Muscle of arm (tissue), 12 donors: ENCODE results near the gene NOL11. TPM values are rescaled to one million over a fixed set of nuclear protein-coding genes. Genes with fewer than 3 reads are reported as not detected.
"Not testable (repeated sequence)": the region's sequence is repeated elsewhere in the genome, so short reads cannot be mapped to it uniquely, and the experiment has no call there.

Source experiments
- DNase-seq: peaks from one replicate; pipeline ENCODE4 v3.0.0-alpha.2; 2013
- polyA plus RNA-seq, 12 donors: library from polyadenylated mRNA; unstranded; fragments of 120-200 nt; gene quantifications; one replicate each; pipeline ENCODE4 v1.2.1, GENCODE V29; 2013; ENCODE audit not compliant: insufficient read length in 12 of 12

Gene NOL11
- polyA plus RNA-seq, 12 donors, result 44.7 to 82.3 (median 71.2) TPM; not detected in 1

- DNase-seq, result no peak
These were observed 17.0 kb upstream of the NOL11 start for GRCh38 chr17:67700725-67701119.

DNA sequence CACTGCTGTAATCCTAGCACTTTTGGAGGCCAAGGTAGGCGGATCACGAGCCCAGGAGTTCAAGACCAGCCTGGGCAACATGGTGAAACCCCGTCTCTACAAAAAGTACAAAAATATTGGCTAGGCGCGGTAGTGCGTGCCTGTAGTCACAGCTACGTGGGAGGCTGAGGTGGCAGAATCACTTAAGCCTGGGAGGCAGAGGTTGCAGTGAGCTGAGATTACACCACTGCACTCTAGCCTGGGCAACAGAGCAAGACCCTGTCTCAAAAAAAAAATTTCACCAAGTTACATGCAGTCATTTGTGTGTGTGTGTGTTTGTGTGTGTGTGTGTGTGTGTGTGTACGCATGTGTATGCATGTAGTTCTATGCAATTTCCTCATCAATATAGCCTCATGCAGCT lies 14.9 kb upstream of the NOL11 start:
- not testable (repeated sequence) for DNase-seq

DNA sequence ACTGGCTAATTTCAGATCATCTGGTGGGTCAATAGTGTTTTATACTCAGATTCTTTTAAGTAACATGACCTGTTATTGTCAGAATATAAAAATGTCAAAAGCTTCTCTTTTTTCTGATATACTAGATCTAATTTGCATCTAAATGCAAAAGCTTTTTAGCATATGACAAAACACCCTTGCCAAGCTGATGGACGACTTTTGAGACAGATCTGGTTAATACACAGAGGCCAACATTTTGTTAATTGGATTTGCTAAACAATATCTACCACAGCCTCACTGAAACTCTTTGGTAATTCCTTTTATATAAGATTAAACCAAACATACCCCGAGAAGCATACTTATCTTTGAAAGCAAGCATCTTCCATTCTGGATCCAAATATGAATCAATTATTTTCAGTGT lies 10.3 kb upstream of the NOL11 start:
- DNase-seq, result no peak

DNA sequence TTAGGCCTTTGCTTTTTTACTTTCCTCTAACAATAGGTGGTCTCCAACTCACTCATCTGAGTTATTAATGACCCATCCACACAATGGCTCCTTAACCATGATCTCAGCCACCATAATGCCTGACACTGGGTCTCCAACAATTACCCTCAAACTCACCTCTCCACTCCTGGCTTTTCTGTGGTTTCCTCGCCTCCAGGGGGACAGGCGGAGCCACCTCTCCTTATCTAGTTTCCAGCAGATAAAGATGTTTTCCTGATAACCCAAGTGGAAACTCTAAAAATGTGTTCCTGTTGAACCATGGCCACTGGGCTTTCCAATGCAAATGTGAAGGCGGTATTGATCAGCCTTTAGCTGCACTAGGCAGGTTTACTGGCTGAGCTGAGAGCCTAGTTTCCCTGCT lies 9.4 kb upstream of the NOL11 start:
- DNase-seq, result no peak

GRCh38 chr17:67711916-67712315 lies 5.8 kb upstream of the NOL11 start:
- no peak for DNase-seq

DNA sequence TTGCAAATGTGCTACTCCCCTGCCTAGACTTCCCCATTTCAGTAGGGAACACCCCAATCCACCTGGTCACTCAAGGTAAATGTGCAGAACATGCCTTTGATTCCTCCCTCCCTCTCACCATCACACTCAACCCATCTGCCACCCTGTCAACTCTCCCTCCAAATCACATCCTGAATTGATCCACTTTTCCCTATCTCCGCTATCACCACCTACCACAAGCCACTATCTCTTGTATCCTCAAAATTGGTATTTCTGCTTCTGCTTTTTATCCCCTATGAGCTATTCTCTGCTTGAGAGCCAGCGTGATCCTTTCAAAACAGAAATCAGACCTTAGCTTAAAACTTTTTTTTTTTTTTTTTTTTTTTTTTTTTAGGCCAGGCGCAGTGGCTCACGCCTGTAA lies 5.4 kb upstream of the NOL11 start:
- DNase-seq, result no peak

- no peak for DNase-seq
These were observed 4.6 kb upstream of the NOL11 start for GRCh38 chr17:67713169-67713568.

DNA sequence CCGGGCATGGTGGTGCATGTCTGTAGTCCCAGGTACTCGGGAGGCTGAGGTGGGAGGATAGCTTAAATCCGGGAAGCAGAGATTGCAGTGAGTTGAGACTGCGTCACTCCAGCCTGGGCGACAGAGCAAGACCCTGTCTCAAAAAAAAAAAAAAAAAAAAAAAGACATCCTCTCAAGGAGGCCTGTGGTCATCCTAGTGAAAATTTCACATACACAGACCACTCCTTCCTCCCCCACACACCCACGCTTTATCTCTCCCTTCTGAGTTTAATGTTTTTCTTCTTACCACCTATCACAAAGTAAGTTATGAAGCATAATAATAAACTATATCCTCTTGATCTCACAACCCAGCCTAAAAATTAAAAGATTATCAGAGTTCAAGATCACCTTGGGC lies 1.3 kb upstream of the NOL11 start:
- no peak for DNase-seq

DNA sequence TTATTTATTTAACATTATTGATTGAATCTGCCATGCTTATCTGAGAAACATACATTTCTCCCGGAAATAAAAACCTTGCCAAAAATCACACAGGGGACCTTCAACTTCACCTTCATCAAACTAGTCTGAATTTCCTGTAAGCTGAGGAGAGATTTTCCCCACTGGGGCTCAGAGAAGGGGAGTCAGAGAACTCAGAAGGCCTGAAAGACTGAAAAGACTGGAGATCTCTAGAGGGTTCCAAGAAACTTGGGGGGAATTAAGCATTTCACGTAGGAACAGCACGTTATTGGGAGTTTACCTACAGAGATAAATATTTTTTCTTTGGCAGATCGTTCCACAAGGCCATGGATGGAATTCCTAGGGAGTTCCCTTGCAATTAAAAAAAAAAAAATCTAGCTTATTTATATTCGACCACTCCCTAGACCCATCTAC lies 528 bp upstream of the NOL11 start:
- no peak for DNase-seq

DNA sequence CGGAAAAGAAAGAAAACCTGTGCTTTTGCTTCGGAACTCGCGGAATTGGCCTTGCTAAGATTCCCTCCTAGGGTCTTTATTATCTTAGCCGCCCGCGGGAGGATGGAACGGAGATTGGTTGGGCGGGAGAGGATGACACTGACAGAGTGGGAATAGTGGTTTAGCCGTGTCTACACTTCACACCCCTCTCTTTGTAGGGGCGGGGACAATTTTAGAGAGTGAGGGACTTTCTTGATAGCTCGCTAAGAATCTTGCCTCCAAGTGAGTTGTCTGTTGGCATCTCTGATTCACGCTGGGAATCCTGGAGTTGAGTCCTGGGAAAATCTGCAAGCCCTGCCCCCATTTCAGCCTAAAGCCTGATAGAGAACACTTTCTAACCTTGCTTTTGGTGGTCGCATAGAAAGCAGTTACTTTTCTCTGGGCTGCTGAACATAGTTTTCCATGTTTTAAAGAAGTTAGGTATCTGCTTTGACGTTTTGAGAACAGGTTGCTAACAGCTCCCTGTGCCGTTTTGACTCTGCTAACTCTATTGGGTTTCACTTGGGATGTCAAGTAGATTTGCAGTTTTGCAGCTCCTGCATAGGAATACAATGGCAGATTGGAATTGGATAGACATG lies 697 bp downstream of the NOL11 start:
- no peak for DNase-seq

DNA sequence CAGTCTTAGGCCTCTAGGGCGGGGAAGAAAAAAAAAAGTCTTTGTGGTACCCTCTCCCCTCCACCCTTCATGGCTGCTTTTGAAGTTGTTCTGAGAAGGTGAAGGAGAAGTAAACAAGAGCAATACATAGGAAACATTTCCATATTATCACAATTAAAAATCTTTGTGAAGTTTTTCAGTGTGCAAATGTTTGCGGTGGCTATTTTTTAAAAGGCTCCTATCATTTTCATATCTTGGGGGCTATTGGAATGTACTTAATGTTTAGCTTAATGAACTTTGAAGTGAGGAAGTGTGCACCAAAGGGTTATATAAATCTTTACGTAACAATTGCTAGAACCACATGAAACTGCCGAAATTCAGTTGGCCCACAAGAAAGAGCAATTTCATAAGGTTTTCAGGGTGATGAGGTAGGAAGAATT lies 7.6 kb downstream of the NOL11 start:
- DNase-seq, result no peak

- no peak for DNase-seq
These were observed 8.1 kb downstream of the NOL11 start for GRCh38 chr17:67725807-67726206.

GRCh38 chr17:67727152-67728039 lies 9.7 kb downstream of the NOL11 start:
- not testable (repeated sequence) for DNase-seq

DNA sequence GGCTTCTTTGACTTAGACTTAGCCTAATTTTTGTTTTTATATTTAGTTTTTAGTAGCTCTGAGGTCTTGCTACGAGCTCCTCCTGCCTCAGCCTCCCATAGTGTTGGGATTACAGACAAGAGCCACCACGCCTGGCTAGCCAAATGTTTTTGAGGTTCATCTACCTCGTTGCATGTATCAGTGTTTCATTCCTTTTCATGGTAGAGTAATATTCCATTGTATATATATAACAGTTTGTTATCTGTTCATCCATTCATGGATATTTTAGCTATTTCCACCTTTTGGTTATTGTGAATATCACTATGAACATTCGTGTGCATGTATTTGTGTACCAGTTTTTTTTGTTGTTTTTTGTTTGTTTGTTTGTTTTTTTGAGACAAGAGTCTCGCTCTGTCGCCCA lies 12.2 kb downstream of the NOL11 start:
- DNase-seq, result no peak

GRCh38 chr17:67730731-67731130 lies 13.0 kb downstream of the NOL11 start:
- DNase-seq, result no peak

DNA sequence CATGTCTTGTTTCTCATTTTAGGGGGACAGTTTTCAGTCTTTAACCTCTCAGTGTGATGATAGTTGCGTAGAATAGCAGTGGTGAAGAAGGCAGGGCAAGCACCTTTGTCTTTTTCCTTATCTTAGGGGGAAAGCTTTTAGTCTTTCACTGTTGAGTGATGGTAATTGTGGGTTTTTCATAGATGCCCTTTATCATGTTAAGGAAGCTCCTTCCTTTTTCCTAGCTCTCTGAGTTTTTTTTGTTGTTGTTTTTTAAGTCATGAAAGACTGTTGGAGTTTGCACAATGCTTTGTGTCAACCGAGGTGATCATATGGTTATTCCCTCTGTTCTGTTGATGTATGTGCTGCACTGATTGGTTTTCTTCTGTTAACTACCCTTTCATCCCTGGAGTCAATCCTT lies 15.7 kb downstream of the NOL11 start:
- DNase-seq, result no peak

DNA sequence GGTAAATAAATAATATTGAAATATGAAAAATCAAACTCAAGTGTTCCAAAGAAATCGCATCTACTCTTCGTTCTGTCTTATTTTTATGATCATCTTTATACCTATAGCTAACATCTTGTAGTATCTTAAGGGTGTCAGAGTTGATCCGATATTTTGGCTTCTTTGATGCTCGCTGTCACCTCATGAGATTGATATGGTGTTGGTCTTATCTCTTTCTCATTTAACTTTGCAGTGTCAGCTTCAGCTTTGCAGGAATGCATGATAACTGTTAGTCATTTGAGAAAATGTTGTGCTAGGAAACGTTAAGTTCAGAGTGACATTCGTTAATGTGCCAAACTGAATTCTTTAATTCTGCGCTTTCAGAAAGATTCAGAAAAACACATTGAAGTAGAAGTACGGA lies 19.4 kb downstream of the NOL11 start:
- no peak for DNase-seq

DNA sequence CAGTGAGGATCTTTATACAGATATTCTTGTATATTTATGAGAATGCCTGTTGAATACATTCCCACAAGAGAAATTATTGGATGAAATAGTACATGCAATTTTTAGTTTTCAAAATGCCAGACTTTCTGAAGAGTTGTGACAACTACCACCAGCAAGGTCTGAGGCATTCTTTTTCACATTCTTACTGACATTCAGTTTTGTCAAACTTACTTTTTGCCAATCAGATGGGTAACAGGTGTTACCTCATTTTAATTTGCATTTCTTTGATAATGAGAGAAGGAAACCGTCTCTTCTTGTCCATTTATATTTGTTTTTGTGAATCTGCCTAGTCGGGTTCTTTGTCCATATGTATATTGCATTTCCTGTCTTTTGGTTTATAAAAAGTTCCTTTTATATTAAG lies 24.3 kb downstream of the NOL11 start:
- DNase-seq, result no peak

- DNase-seq, result no peak
These were observed 29.2 kb downstream of the NOL11 start for GRCh38 chr17:67746704-67747571.

DNA sequence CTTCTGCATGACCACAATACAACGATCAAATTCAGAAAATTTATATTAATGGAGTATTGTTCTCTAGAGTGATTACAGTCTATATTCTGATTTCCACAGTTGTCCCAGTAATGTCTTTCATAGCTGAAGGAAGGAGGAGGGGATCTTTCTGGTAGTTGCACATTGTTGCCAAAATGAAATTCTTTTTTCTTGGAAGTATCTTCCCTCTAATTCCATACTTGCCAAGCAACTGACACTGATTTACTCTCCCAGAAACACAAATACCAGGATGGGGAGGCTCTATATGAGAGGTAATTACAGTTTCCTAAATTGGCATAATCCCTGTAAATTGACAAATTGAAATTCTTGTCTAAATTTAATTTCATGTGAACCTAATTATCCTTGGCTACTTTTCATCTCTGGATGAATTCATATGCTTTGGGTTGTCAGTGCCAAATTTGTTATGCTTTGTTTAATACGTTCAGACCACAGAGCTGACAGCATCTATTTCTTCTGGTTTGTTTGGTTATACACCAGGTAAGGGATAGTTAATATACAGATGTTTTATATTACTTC lies 30.0 kb downstream of the NOL11 start:
- peak; percentile 13 for DNase-seq

DNA sequence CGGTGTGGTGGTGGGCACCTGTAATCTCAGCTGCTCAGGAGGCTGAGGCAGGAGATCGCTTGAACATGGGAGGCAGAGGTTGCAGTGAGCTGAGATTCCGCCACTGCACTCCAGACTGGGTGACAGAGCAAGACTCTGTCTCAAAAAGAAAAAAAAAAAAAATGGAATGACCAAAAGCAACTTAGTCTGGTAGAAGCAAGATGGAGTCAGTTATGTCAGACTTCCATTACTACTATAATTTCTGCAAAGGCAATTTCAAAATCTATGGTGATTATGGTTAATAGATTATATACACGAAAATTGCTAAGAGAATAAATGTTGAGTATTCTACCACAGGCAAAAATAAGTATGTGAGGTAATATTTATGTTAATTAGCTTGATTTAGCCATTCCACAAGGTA lies 32.3 kb downstream of the NOL11 start:
- no peak for DNase-seq
